Gastroesophageal sphincter (tissue), 4 donors: Measurements from ENCODE around the gene RCSD1. TPM values are rescaled to one million over a fixed set of nuclear protein-coding genes. Genes with fewer than 3 reads are reported as not detected.

Source experiments
- ATAC-seq: fragments of 150-250 bp; one replicate; pipeline ENCODE4 v1.9.1; 2016; ENCODE audit warnings: mild to moderate bottlenecking, moderate library complexity
- H3K27ac ChIP-seq, 4 donors: fragments of 200-600 bp; sonication (generic) in 3 of 4; 1 replicate in 3 of 4; 2 replicates in 1 of 4; pipeline ENCODE4 v1.5.1; 2016 to 2019
- H3K27me3 ChIP-seq: fragments of 200-600 bp; sonication (generic); one replicate; pipeline ENCODE4 v1.5.1; 2019
- H3K36me3 ChIP-seq, 2 donors: fragments of 200-600 bp; sonication (generic); one replicate each; pipeline ENCODE4 v1.5.1; 2019; ENCODE audit warnings: control low read depth in 1 of 2
- H3K4me1 ChIP-seq, 3 donors: fragments of 200-600 bp; sonication (generic); 1 replicate in 2 of 3; 2 replicates in 1 of 3; pipeline ENCODE4 v1.5.1; 2016 to 2019; ENCODE audit warnings: control low read depth in 2 of 3
- H3K4me3 ChIP-seq, 2 donors: fragments of 200-600 bp; sonication (generic); one replicate each; pipeline ENCODE4 v1.5.1; 2019; ENCODE audit warnings: mild to moderate bottlenecking in 1 of 2, moderate library complexity in 1 of 2
- H3K9me3 ChIP-seq, 3 donors: fragments of 200-600 bp; sonication (generic); one replicate each; pipeline ENCODE4 v1.5.1; 2017 to 2019; ENCODE audit warnings: control low read depth in 2 of 3
- EP300 ChIP-seq: sonication (generic); formaldehyde crosslinking; IDR thresholded peaks from one replicate; pipeline ENCODE4 v1.6.1; 2017; ENCODE audit warnings: antibody characterized with exemption, mild to moderate bottlenecking
- POLR2A ChIP-seq, 2 donors: fragments of 450-650 bp; IDR thresholded peaks; one replicate each; pipeline ENCODE4 v1.6.1; 2017; ENCODE audit warnings: antibody characterized with exemption in 2 of 2, mild to moderate bottlenecking in 2 of 2, moderate library complexity in 1 of 2
- POLR2AphosphoS5 ChIP-seq: sonication (generic); formaldehyde crosslinking; IDR thresholded peaks from one replicate; pipeline ENCODE4 v1.6.1; 2017; ENCODE audit warnings: antibody characterized with exemption
- WGBS, 2 donors: methylation state at CpG; one replicate each; pipeline ENCODE4 v1.1.5; 2018; ENCODE audit warnings: low coverage in 1 of 2; 5-methylcytosine and 5-hydroxymethylcytosine counted together
- total RNA-seq, 4 donors: library from RNA; depleted of rRNA; stranded (reverse); fragments of >200 nt; gene quantifications; one replicate each; pipeline ENCODE4 v1.1.0, GENCODE V29; 2016
- TF ChIP-seq, protein P1 (sequence below), 4 experiments: fragments of 200-600 bp in 2 of 4; fragments of 450-650 bp in 2 of 4; sonication (generic) in 1 of 4; IDR thresholded peaks; one replicate each; pipeline ENCODE4 v1.5.1; 2017 to 2019; ENCODE audit warnings: antibody characterized with exemption in 4 of 4, mild to moderate bottlenecking in 2 of 4, moderate library complexity in 2 of 4

RCSD1 gene
- total RNA-seq, 4 donors from 2014 or later = 14.5 to 20.6 (median 17.3) TPM

DNA sequence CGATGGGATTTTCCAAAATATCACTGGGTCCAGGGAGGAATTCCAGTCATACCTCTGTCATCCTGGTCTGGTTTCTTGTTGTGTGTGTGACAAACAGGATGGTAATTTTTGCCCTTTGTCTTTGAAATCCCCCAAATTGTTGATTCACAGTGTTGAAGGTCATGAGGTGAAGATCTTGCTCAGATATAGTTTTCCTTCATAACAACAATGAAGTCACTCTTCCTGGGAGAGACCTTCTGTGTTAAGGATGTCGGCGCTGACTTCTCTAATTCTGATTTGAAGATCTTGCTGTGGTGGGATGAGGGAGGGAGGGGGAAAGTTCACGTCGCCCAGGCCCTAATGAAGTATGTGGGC lies 59.5 kb downstream of the RCSD1 start:
- H3K27me3 ChIP-seq = no peaks in the 10 kb centered on the region
- peaks cover 0 to 36% (median 6%) of the 10 kb centered on the region in 3 donors for H3K4me1 ChIP-seq
- ATAC-seq = no peak
- peaks cover 0 to 45% of the 10 kb centered on the region in 2 donors for H3K36me3 ChIP-seq
- H3K27ac ChIP-seq = no peak overlapping the region
- TF ChIP-seq, protein P1, sequence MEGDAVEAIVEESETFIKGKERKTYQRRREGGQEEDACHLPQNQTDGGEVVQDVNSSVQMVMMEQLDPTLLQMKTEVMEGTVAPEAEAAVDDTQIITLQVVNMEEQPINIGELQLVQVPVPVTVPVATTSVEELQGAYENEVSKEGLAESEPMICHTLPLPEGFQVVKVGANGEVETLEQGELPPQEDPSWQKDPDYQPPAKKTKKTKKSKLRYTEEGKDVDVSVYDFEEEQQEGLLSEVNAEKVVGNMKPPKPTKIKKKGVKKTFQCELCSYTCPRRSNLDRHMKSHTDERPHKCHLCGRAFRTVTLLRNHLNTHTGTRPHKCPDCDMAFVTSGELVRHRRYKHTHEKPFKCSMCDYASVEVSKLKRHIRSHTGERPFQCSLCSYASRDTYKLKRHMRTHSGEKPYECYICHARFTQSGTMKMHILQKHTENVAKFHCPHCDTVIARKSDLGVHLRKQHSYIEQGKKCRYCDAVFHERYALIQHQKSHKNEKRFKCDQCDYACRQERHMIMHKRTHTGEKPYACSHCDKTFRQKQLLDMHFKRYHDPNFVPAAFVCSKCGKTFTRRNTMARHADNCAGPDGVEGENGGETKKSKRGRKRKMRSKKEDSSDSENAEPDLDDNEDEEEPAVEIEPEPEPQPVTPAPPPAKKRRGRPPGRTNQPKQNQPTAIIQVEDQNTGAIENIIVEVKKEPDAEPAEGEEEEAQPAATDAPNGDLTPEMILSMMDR (IDR thresholded peaks at IDR 0.05) = no peak
- TF ChIP-seq EP300 (no peak), POLR2A (IDR thresholded peaks at IDR 0.05) (no peak), POLR2AphosphoS5 (no peak)
- H3K4me3 ChIP-seq = no peak overlapping the region
- no peaks in the 10 kb centered on the region for H3K9me3 ChIP-seq
- 71 to 77% methylated on average over 5 of the region's 5 CpGs for WGBS, 2 donors

DNA sequence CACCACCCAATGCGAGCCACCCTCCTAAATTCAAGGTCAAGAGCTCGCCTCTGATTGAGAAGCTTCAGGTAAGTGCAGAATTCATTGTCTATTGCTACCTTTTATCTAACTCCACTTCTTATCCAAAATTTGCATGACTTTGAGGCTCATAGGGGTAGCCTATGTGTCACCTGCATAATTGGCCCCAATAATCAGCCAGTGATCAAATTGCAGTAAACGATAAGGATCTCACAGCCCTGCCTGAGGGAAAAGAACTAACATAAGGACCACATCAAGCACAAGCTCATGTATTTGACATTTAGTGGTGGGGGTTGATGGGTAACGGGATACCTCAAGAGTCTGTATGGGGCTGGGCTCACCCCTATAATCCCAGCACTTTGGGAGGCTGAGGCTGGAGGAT lies 60.0 kb downstream of the RCSD1 start:
- Histone ChIP-seq H3K4me3 (no peak overlapping the region), H3K4me1 (peaks cover 0 to 33% (median 6%) of the 10 kb centered on the region in 3 donors), H3K9me3 (no peaks in the 10 kb centered on the region), H3K27me3 (no peaks in the 10 kb centered on the region), H3K36me3 (peaks cover 0 to 50% of the 10 kb centered on the region in 2 donors), H3K27ac (no peak overlapping the region)
- 90 to 97% methylated on average over 3 of the region's 4 CpGs for WGBS, 2 donors
- no peak for ATAC-seq
- TF ChIP-seq POLR2A (IDR thresholded peaks at IDR 0.05) (no peak), EP300 (no peak), POLR2AphosphoS5 (no peak)
- TF ChIP-seq, protein P1 (IDR thresholded peaks at IDR 0.05) = no peak

DNA sequence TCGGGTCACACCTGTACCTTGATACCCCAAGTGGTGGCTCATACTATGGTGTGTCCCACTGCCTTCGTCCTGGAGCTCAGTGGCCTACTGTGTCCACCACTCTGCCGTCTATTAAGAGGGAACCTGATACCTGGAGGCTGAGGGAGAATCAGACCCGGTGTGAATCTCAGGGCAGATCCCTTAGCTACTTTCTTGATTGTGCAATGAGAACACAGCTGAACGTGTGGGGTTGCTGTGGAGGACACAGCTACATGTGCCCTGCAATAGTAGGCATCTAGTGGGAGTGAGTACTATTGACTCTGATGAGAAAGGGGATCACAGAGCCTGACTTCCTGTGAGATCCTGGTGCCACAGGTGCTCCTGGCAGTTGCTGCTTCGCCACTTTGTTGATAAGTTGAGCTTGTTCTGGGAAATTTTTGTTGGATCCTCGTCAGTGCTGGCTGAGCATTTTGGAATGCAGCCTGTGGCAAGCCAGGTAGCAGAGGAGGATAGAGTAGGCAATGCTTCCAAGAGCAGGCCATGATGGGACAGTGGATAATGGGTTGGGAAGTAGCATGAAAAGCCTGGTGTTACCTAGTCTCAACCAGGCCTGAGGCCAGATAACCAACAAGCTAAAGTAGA lies 63.5 kb downstream of the RCSD1 start:
- no peak for ATAC-seq
- H3K4me3 ChIP-seq = no peak overlapping the region
- peaks cover 0 to 5% (median 0%) of the 10 kb centered on the region in 3 donors for H3K4me1 ChIP-seq
- WGBS, 2 donors = 100% methylated on average over 2 of the region's 7 CpGs; no CpG with 5 or more reads in 1 of the 2 donors
- TF ChIP-seq POLR2AphosphoS5 (no peak), POLR2A (IDR thresholded peaks at IDR 0.05) (no peak), EP300 (no peak)
- TF ChIP-seq, protein P1 (IDR thresholded peaks at IDR 0.05) = no peak
- no peaks in the 10 kb centered on the region for H3K27me3 ChIP-seq
- no peak overlapping the region for H3K27ac ChIP-seq
- peaks cover 0 to 82% of the 10 kb centered on the region in 2 donors for H3K36me3 ChIP-seq
- no peaks in the 10 kb centered on the region for H3K9me3 ChIP-seq

DNA sequence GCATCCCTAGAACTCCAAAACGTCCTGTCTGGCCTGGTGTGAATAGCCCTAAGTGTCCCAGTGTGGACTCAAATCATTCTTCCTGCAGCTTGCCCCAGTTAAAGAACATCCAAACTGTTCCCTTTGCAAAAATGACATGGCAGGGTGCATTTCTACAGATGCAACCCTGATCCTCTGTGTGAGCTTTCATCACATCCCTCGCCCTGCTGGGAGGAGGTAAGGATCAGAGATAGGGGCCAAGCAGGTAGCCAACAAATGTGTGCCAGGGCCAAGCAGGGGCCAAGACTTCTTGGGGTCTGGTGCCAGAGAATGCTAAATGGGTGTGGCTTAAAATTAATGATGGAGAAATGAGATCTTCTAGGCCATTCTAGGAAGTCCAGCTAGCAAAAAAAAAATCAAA lies 64.7 kb downstream of the RCSD1 start:
- Histone ChIP-seq H3K27me3 (no peaks in the 10 kb centered on the region), H3K27ac (no peak overlapping the region), H3K4me1 (peaks cover 0 to 5% (median 0%) of the 10 kb centered on the region in 3 donors), H3K4me3 (no peak overlapping the region), H3K9me3 (no peaks in the 10 kb centered on the region), H3K36me3 (peaks cover 0 to 90% of the 10 kb centered on the region in 2 donors)
- WGBS, 2 donors = 17% methylated on average over 1 of the region's 2 CpGs; no CpG with 5 or more reads in 1 of the 2 donors
- TF ChIP-seq, protein P1 (IDR thresholded peaks at IDR 0.05) = no peak
- TF ChIP-seq EP300 (no peak), POLR2AphosphoS5 (no peak), POLR2A (IDR thresholded peaks at IDR 0.05) (no peak)
- ATAC-seq = no peak

DNA sequence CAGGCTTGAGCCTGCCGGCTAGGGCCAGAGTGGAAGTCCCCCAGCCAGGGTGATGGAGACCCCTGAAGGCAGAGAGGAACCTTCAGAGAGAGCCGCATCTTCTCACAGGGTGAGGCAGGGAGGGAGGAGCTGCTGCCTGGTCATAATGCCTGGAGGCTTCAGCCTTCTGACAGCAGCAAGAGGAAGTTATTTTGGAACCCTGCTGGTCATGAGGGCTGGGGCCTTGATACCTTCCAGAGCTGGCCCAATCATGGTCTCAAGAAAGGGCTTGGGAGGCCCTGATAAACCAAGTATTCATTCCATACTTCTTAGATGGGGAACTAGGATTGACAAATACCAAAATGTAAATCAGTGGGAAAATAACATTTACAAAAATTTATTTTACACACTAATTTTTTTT lies 65.1 kb downstream of the RCSD1 start:
- Histone ChIP-seq H3K27me3 (no peaks in the 10 kb centered on the region), H3K27ac (no peak overlapping the region), H3K36me3 (peaks cover 0 to 87% of the 10 kb centered on the region in 2 donors), H3K4me3 (no peak overlapping the region), H3K9me3 (no peaks in the 10 kb centered on the region), H3K4me1 (peaks cover 0 to 5% (median 0%) of the 10 kb centered on the region in 3 donors)
- ATAC-seq = no peak
- 40 to 63% methylated on average over 1 to 2 of the region's 2 CpGs for WGBS, 2 donors
- TF ChIP-seq EP300 (no peak), POLR2AphosphoS5 (no peak), POLR2A (IDR thresholded peaks at IDR 0.05) (no peak)
- TF ChIP-seq, protein P1 (IDR thresholded peaks at IDR 0.05) = no peak
